NB4 (cell line): Measurements from ENCODE around the gene BMPER.

Source experiments
- MAX ChIP-seq: IDR thresholded peaks from 2 replicates; pipeline ENCODE4 v1.6.1; 2011; ENCODE audit warnings: low read depth, low read length
- POLR2A ChIP-seq: IDR thresholded peaks from 2 replicates; pipeline ENCODE4 v1.6.1; 2011; ENCODE audit warnings: mild to moderate bottlenecking; ENCODE audit not compliant: insufficient read length; ENCODE audit errors: extremely low read depth
- TF ChIP-seq, protein P1 (sequence below): IDR thresholded peaks from one replicate; pipeline ENCODE4 v1.5.1; 2012; ENCODE audit warnings: low read depth, low read length

- TF ChIP-seq POLR2A (no peak), MAX (no peak)
- TF ChIP-seq, protein P1, sequence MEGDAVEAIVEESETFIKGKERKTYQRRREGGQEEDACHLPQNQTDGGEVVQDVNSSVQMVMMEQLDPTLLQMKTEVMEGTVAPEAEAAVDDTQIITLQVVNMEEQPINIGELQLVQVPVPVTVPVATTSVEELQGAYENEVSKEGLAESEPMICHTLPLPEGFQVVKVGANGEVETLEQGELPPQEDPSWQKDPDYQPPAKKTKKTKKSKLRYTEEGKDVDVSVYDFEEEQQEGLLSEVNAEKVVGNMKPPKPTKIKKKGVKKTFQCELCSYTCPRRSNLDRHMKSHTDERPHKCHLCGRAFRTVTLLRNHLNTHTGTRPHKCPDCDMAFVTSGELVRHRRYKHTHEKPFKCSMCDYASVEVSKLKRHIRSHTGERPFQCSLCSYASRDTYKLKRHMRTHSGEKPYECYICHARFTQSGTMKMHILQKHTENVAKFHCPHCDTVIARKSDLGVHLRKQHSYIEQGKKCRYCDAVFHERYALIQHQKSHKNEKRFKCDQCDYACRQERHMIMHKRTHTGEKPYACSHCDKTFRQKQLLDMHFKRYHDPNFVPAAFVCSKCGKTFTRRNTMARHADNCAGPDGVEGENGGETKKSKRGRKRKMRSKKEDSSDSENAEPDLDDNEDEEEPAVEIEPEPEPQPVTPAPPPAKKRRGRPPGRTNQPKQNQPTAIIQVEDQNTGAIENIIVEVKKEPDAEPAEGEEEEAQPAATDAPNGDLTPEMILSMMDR: no peak
Observed at GRCh38 chr7:34117573-34117972, 212.2 kb downstream of the BMPER start.
